K562 (cell line): ENCODE results near the gene RAB3IP. TPM values are rescaled to one million over a fixed set of nuclear protein-coding genes. Genes with fewer than 3 reads are reported as not detected.

Experiments
- ATAC-seq: fragments of 200-7000 bp; cut with Tn5 transposase; 3 replicates; pipeline ENCODE4 v1.9.1; 2020; ENCODE audit warnings: moderate library complexity
- BruUV-seq: library from RNA; stranded (reverse); fragments of 400-500 nt; replicated peaks from 2 replicates; lab custom pipeline; 2021; lab: Mats Ljungman, UMichigan
- CTCF ChIA-PET: fragments of 300-600 bp; formaldehyde crosslinking; extraction: SDS; loops from one replicate; lab custom pipeline; 2021; ENCODE audit warnings: low intra/inter-chr PET ratio; lab: Yijun Ruan, JAX
- POLR2A ChIA-PET: fragments of 300-600, 350-650 bp; sonication (Branson Sonifier 250); formaldehyde crosslinking; extraction: SDS; loops from one replicate; lab custom pipeline; 2021; ENCODE audit warnings: antibody characterized with exemption, inconsistent platforms; lab: Yijun Ruan, JAX
- DNase-seq, 4 experiments: peaks; one replicate each; pipeline versions ENCODE4 v3.0.0 to v3.0.0-alpha.2; 2011 to 2018; ENCODE audit warnings: low spot score in 3 of 4, mixed read lengths in 3 of 4; ENCODE audit errors: extremely low read depth in 1 of 4
- FAIRE-seq: peaks from 2 replicates; lab custom pipeline; 2011; peaks lifted over from hg19 to GRCh38; lab: Jason Lieb, UNC
- H2AFZ ChIP-seq: 2 replicates; pipeline ENCODE4 v1.6.0; 2011; ENCODE audit warnings: low read depth, low read length, control low read depth, inconsistent platforms
- H3K27ac ChIP-seq: fragments of 200-600 bp; 3 replicates; pipeline ENCODE4 v1.8.0; 2011; ENCODE audit warnings: low read depth, mild to moderate bottlenecking, control low read depth, inconsistent platforms, low read length, moderate library complexity, mixed read lengths; ENCODE audit errors: extremely low read depth
- H3K27me3 ChIP-seq, 2 experiments: fragments of 300-600 bp in 1 of 2; 2 replicates in 1 of 2; 3 replicates in 1 of 2; pipeline versions ENCODE4 v1.6.0 to v1.8.0; 2011; ENCODE audit warnings: inconsistent platforms in 2 of 2, low read length in 2 of 2, mild to moderate bottlenecking in 1 of 2, mixed read lengths in 1 of 2, moderate library complexity in 1 of 2; ENCODE audit not compliant: control insufficient read depth in 2 of 2, insufficient read depth in 2 of 2
- H3K36me3 ChIP-seq: fragments of 300-600 bp; 3 replicates; pipeline ENCODE4 v1.8.0; 2011; ENCODE audit warnings: mild to moderate bottlenecking, low read length, inconsistent platforms; ENCODE audit not compliant: control insufficient read depth, insufficient read depth
- H3K4me1 ChIP-seq, 2 experiments: fragments of 200-600 bp in 1 of 2; replicated peaks in 1 of 2; 2 replicates in 1 of 2; 3 replicates in 1 of 2; pipeline versions ENCODE4 v1.5.1 to v1.8.0; 2011; ENCODE audit warnings: inconsistent platforms in 2 of 2, low read length in 2 of 2, mild to moderate bottlenecking in 1 of 2, mixed read lengths in 1 of 2, moderate library complexity in 1 of 2; ENCODE audit not compliant: control insufficient read depth in 2 of 2, insufficient read depth in 2 of 2
- H3K4me2 ChIP-seq: 2 replicates; pipeline ENCODE4 v1.6.1; 2011; ENCODE audit warnings: low read length, control low read depth, inconsistent platforms, mixed read lengths; ENCODE audit not compliant: insufficient read depth
- H3K4me3 ChIP-seq: fragments of 200-600 bp; sonication (generic), shearing (Covaris generic); 2 replicates; pipeline ENCODE4 v1.5.1; 2016; ENCODE audit warnings: control low read depth, inconsistent platforms
- H3K79me2 ChIP-seq: fragments of 200-600 bp; 3 replicates; pipeline ENCODE4 v1.8.0; 2011; ENCODE audit warnings: low read length, inconsistent platforms; ENCODE audit not compliant: control insufficient read depth, insufficient read depth
- H3K9ac ChIP-seq, 2 experiments: 2 replicates each; pipeline versions ENCODE4 v1.6.0 to v1.6.1; 2011; ENCODE audit warnings: low read depth in 2 of 2, low read length in 2 of 2, control low read depth in 1 of 2, inconsistent platforms in 1 of 2, mild to moderate bottlenecking in 1 of 2, mixed read lengths in 1 of 2; ENCODE audit not compliant: insufficient read depth in 1 of 2
- H3K9me1 ChIP-seq: one replicate; pipeline ENCODE4 v1.6.0; 2011; ENCODE audit warnings: inconsistent platforms, mild to moderate bottlenecking, low read length, moderate library complexity; ENCODE audit not compliant: control insufficient read depth, insufficient read depth
- H3K9me3 ChIP-seq: replicated peaks from 2 replicates; pipeline ENCODE4 v1.5.1; 2011; ENCODE audit warnings: low read depth, low read length, inconsistent platforms; ENCODE audit not compliant: control insufficient read depth, insufficient read depth
- H4K20me1 ChIP-seq: replicated peaks from 2 replicates; pipeline ENCODE4 v1.6.1; 2011; ENCODE audit warnings: low read length, inconsistent platforms, mixed read lengths; ENCODE audit not compliant: control insufficient read depth, insufficient read depth
- ATF7 ChIP-seq: fragments of 450-650 bp; IDR thresholded peaks from 2 replicates; pipeline ENCODE4 v1.7.1; 2014; ENCODE audit warnings: mild to moderate bottlenecking, moderate library complexity
- E2F4 ChIP-seq: sonication (generic); formaldehyde crosslinking; IDR thresholded peaks from 2 replicates; pipeline ENCODE4 v1.8.0; 2022; ENCODE audit warnings: mild to moderate bottlenecking, low read depth, missing genetic modification reagents
- ETV5 ChIP-seq: sonication (generic); formaldehyde crosslinking; IDR thresholded peaks from 2 replicates; pipeline ENCODE4 v1.4.0; 2020; ENCODE audit warnings: low read depth, mild to moderate bottlenecking, missing genetic modification reagents
- FOSL1 ChIP-seq: fragments of 200-800 bp; sonication (Bioruptor generic); conservative IDR thresholded peaks from 2 replicates; pipeline ENCODE4 v1.6.1; 2016; ENCODE audit warnings: missing genetic modification characterization, missing compliant biosample characterization
- FUS ChIP-seq: fragments of 200-400 bp; formaldehyde crosslinking; optimal IDR thresholded peaks from 2 replicates; pipeline ENCODE3; 2017; ENCODE audit warnings: low read depth, low read length
- MEF2D ChIP-seq: conservative IDR thresholded peaks from 2 replicates; pipeline ENCODE4 v1.6.1; 2016; ENCODE audit warnings: low read depth, missing genetic modification characterization, missing compliant biosample characterization
- MTA2 ChIP-seq: fragments of 450-650 bp; IDR thresholded peaks from 2 replicates; pipeline ENCODE4 v1.6.1; 2016; ENCODE audit warnings: low read depth
- MYNN ChIP-seq, 2 experiments: sonication (generic); formaldehyde crosslinking in 1 of 2; IDR thresholded peaks; 2 replicates each; pipeline versions ENCODE4 v1.5.0 to v1.6.1; 2016 to 2020; ENCODE audit warnings: antibody characterized with exemption in 1 of 2, missing genetic modification reagents in 1 of 2
- PCBP1 ChIP-seq: fragments of 200-400 bp; formaldehyde crosslinking; IDR thresholded peaks from 2 replicates; pipeline ENCODE4 v1.6.1; 2018; ENCODE audit warnings: mild to moderate bottlenecking, low read depth, low read length; ENCODE audit not compliant: poor library complexity, severe bottlenecking
- SMC3 ChIP-seq: conservative IDR thresholded peaks from 2 replicates; pipeline ENCODE4 v1.6.1; 2011; ENCODE audit warnings: low read depth, low read length, improper control_type of control experiment; ENCODE audit not compliant: insufficient read depth
- SNRNP70 ChIP-seq: fragments of 200-400 bp; formaldehyde crosslinking; optimal IDR thresholded peaks from 2 replicates; pipeline ENCODE3; 2017; ENCODE audit warnings: low read depth, low read length
- SP2 ChIP-seq: IDR thresholded peaks from 2 replicates; pipeline ENCODE4 v1.6.1; 2011; ENCODE audit warnings: mild to moderate bottlenecking, low read depth, low read length, moderate library complexity; ENCODE audit not compliant: poor library complexity, severe bottlenecking; ENCODE audit errors: extremely low read depth
- ZNF197 ChIP-seq: fragments of 200-800 bp; sonication (Bioruptor generic); IDR thresholded peaks from 2 replicates; pipeline ENCODE4 v1.6.1; 2016; ENCODE audit warnings: low read depth, missing genetic modification characterization, missing compliant biosample characterization
- ZNF384 ChIP-seq: IDR thresholded peaks from 2 replicates; pipeline ENCODE4 v1.6.1; 2012; ENCODE audit warnings: low read depth, low read length, improper control_type of control experiment
- WGBS: fragments of 100-300 bp; shearing (Covaris generic); methylation state at CpG from one replicate; pipeline ENCODE4 v1.1.6; 2016; ENCODE audit warnings: low coverage, mixed read lengths; ENCODE audit not compliant: insufficient coverage; ENCODE audit errors: missing lambda C conversion rate; 5-methylcytosine and 5-hydroxymethylcytosine counted together
- in situ Hi-C: fragments of 300-500 bp; cut with MboI; formaldehyde crosslinking; loops from 4 replicates; pipeline ENCODE4 v1.15.0; 2018; ENCODE audit warnings: inconsistent platforms, mixed read lengths
- intact Hi-C: fragments of 100-400 bp; cut with micrococcal nuclease; formaldehyde crosslinking; loops from 2 replicates; pipeline ENCODE4 v1.14.2; 2022
- polyA plus RNA-seq, 8 experiments: library from polyadenylated mRNA; depleted of rRNA in 4 of 8; stranded (reverse) in 5 of 8; unstranded in 3 of 8; fragments of >200 nt; fragmentation: Nextera tagmentation in 2 of 8; fragmentation: Illumina TruSeq in 1 of 8; extraction: Ambion mirVana in 2 of 8; extraction: Trizol in 1 of 8; gene quantifications; 2 replicates each; pipeline versions ENCODE4 v1.2.1 to v1.2.3, GENCODE V29; 2011 to 2014; ENCODE audit warnings: inconsistent platforms in 1 of 8, missing spikeins in 1 of 8
- total RNA-seq, 7 experiments: library from RNA; depleted of rRNA in 6 of 7; stranded (reverse); fragments of >200 nt in 6 of 7; fragmentation: Illumina TruSeq in 2 of 7; extraction: Trizol in 2 of 7; gene quantifications; 2 replicates each; pipeline versions ENCODE4 v1.2.1 to v1.2.3, GENCODE V29; 2011 to 2021; ENCODE audit warnings: low replicate concordance in 1 of 7
- TF ChIP-seq, protein P1 (sequence below): conservative IDR thresholded peaks from 2 replicates; pipeline ENCODE4 v1.6.1; 2011; ENCODE audit warnings: low read depth, mild to moderate bottlenecking, low read length; ENCODE audit not compliant: control insufficient read depth
- TF ChIP-seq, protein P2 (sequence below): fragments of 200-800 bp; sonication (Bioruptor generic); IDR thresholded peaks from 2 replicates; pipeline ENCODE4 v1.6.1; 2017; ENCODE audit warnings: missing genetic modification characterization, missing compliant biosample characterization

RAB3IP gene
- total and polyA plus RNA-seq, 9 of the 15 experiments (the other 6 are each of a cell fraction or from before 2014, with no cell fraction given): 5.6 to 25.5 (median 11.3) TPM

- TF ChIP-seq FUS: no peak
- TF ChIP-seq ZNF197: no peak
- no peak for TF ChIP-seq PCBP1
- TF ChIP-seq, all 486 proteins: peak for 0
These were observed 49.0 kb upstream of the RAB3IP start (continued) for GRCh38 chr12:69689638-69690037.

- Histone ChIP-seq H2AFZ (no peak overlapping the region), H3K27me3 (no peaks in the 10 kb centered on the region), H3K36me3 (no peaks in the 10 kb centered on the region), H3K4me2 (no peak overlapping the region), H3K27ac (no peak overlapping the region), H4K20me1 (no peaks in the 10 kb centered on the region), H3K9me3 (no peaks in the 10 kb centered on the region), H3K4me3 (no peak overlapping the region), H3K4me1 (peaks cover 1 to 4% of the 10 kb centered on the region in 2 experiments; a peak in 3 of 5 replicates), H3K9me1 (no peaks in the 10 kb centered on the region), H3K79me2 (no peaks in the 10 kb centered on the region), H3K9ac (no peak overlapping the region)
- peak; percentile 6 for FAIRE-seq
- 14% methylated on average over 7 of the region's 7 CpGs for WGBS
- BruUV-seq: no TSS peak
- intact Hi-C loops: no loop called here
- no peak for DNase-seq
- POLR2A ChIA-PET: interaction anchor here (0.6 kb wide), 1 partner anchor 806 kb away, joined by 3 read pairs; no protein-coding TSS in a partner anchor
- in situ Hi-C loops: no loop called here
- ATAC-seq: 0 out of 3 replicates have a peak, but pooled peaks have one; percentile 42
- CTCF ChIA-PET: no interaction called here
- TF ChIP-seq ETV5 (CRISPR knock-in tag): no peak
- TF ChIP-seq SNRNP70: no peak
- TF ChIP-seq, protein P1, sequence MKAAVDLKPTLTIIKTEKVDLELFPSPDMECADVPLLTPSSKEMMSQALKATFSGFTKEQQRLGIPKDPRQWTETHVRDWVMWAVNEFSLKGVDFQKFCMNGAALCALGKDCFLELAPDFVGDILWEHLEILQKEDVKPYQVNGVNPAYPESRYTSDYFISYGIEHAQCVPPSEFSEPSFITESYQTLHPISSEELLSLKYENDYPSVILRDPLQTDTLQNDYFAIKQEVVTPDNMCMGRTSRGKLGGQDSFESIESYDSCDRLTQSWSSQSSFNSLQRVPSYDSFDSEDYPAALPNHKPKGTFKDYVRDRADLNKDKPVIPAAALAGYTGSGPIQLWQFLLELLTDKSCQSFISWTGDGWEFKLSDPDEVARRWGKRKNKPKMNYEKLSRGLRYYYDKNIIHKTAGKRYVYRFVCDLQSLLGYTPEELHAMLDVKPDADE: no peak
- TF ChIP-seq MEF2D: no peak
- no peak for TF ChIP-seq E2F4 (CRISPR knock-in tag)
- TF ChIP-seq ZNF384: no peak
- TF ChIP-seq, protein P2, sequence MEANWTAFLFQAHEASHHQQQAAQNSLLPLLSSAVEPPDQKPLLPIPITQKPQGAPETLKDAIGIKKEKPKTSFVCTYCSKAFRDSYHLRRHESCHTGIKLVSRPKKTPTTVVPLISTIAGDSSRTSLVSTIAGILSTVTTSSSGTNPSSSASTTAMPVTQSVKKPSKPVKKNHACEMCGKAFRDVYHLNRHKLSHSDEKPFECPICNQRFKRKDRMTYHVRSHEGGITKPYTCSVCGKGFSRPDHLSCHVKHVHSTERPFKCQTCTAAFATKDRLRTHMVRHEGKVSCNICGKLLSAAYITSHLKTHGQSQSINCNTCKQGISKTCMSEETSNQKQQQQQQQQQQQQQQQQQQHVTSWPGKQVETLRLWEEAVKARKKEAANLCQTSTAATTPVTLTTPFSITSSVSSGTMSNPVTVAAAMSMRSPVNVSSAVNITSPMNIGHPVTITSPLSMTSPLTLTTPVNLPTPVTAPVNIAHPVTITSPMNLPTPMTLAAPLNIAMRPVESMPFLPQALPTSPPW: no peak
- no peak for TF ChIP-seq SP2
- no peak for TF ChIP-seq FOSL1 (tag)
- no peak for TF ChIP-seq SMC3
- no peak for TF ChIP-seq ATF7
- TF ChIP-seq MTA2: no peak
- no peak for TF ChIP-seq MYNN (IDR thresholded peaks at IDR 0.05)
- no peak for TF ChIP-seq MYNN (CRISPR knock-in tag; IDR thresholded peaks at IDR 0.05)
These were observed 44.5 kb upstream of the RAB3IP start for GRCh38 chr12:69694123-69694522.
